GM19043 (cell line): ENCODE data around the gene RPE65.
A peak's percentile ranks its signal among the peaks of the same experiment; 100 is the strongest.
"Not testable (repeated sequence)": the region's sequence is repeated elsewhere in the genome, so short reads cannot be mapped to it uniquely, and the experiment has no call there.

ENCODE experiments used
- ATAC-seq: cut with Tn5 transposase; IDR thresholded peaks from one replicate; pipeline ENCODE4 v1.9.1; 2021; ENCODE audit warnings: low read depth; ENCODE audit not compliant: unreplicated experiment

Gene RPE65

GRCh38 chr1:68454534-68454933 lies 4.8 kb upstream of the RPE65 start:
- ATAC-seq, result no peak

GRCh38 chr1:68453060-68453670 lies 3.4 kb upstream of the RPE65 start:
- no peak for ATAC-seq

- no peak for ATAC-seq
These were observed 1.4 kb downstream of the RPE65 start for GRCh38 chr1:68448365-68448764.

GRCh38 chr1:68445709-68446108 lies 4.0 kb downstream of the RPE65 start:
- ATAC-seq, result no peak

- ATAC-seq, result peak; percentile 75
These were observed 6.8 kb downstream of the RPE65 start for GRCh38 chr1:68442822-68443556.

- ATAC-seq, result no peak
These were observed 7.7 kb downstream of the RPE65 start for GRCh38 chr1:68442006-68442405.

- ATAC-seq, result no peak
These were observed 11.4 kb downstream of the RPE65 start for GRCh38 chr1:68438310-68438709.

GRCh38 chr1:68433395-68433794 lies 16.4 kb downstream of the RPE65 start:
- no peak for ATAC-seq

- no peak for ATAC-seq
These were observed 18.7 kb downstream of the RPE65 start for GRCh38 chr1:68431076-68431475.

- ATAC-seq, result no peak
These were observed 20.4 kb downstream of the RPE65 start for GRCh38 chr1:68429233-68429808.

- no peak for ATAC-seq
These were observed 23.2 kb downstream of the RPE65 start for GRCh38 chr1:68426594-68426993.

- no peak for ATAC-seq
These were observed 28.4 kb downstream of the RPE65 start for GRCh38 chr1:68421350-68421749.

- no peak for ATAC-seq
These were observed 40.3 kb downstream of the RPE65 start for GRCh38 chr1:68409426-68409825.

GRCh38 chr1:68401506-68401905 lies 48.2 kb downstream of the RPE65 start:
- no peak for ATAC-seq

- ATAC-seq, result not testable (repeated sequence)
These were observed 54.2 kb downstream of the RPE65 start for GRCh38 chr1:68395575-68395974.

- ATAC-seq, result not testable (repeated sequence)
These were observed 57.3 kb downstream of the RPE65 start for GRCh38 chr1:68392474-68392873.

- not testable (repeated sequence) for ATAC-seq
These were observed 63.8 kb downstream of the RPE65 start for GRCh38 chr1:68385798-68386524.

- ATAC-seq, result no peak
These were observed 64.8 kb downstream of the RPE65 start for GRCh38 chr1:68384872-68385411.

GRCh38 chr1:68384321-68384813 lies 65.4 kb downstream of the RPE65 start:
- no peak for ATAC-seq

GRCh38 chr1:68383092-68383491 lies 66.7 kb downstream of the RPE65 start:
- ATAC-seq, result no peak

GRCh38 chr1:68379085-68379478 lies 70.7 kb downstream of the RPE65 start:
- ATAC-seq, result no peak
